ENCODE results near the gene PRKN.
"Not testable (repeated sequence)": the region's sequence is repeated elsewhere in the genome, so short reads cannot be mapped to it uniquely, and the experiment has no call there.

The PRKN gene

GRCh38 chr6:162395181-162395580 lies 332.4 kb downstream of the PRKN start:
- DNase-seq (ENCODE audit: low spot score): no peak
- TF ChIP-seq, protein P1, sequence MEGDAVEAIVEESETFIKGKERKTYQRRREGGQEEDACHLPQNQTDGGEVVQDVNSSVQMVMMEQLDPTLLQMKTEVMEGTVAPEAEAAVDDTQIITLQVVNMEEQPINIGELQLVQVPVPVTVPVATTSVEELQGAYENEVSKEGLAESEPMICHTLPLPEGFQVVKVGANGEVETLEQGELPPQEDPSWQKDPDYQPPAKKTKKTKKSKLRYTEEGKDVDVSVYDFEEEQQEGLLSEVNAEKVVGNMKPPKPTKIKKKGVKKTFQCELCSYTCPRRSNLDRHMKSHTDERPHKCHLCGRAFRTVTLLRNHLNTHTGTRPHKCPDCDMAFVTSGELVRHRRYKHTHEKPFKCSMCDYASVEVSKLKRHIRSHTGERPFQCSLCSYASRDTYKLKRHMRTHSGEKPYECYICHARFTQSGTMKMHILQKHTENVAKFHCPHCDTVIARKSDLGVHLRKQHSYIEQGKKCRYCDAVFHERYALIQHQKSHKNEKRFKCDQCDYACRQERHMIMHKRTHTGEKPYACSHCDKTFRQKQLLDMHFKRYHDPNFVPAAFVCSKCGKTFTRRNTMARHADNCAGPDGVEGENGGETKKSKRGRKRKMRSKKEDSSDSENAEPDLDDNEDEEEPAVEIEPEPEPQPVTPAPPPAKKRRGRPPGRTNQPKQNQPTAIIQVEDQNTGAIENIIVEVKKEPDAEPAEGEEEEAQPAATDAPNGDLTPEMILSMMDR (IDR thresholded peaks at IDR 0.05; ENCODE audit: extremely low read depth, insufficient read depth, missing control alignments): no peak
- in situ Hi-C loops (cut with MboI; ENCODE audit: low pct_unique_long_range_greater_than_20kb, low sequenced_read_pairs, unreplicated experiment): no loop called here

GRCh38 chr6:162390961-162391811 lies 336.4 kb downstream of the PRKN start:
- in situ Hi-C loops (cut with MboI; ENCODE audit: low pct_unique_long_range_greater_than_20kb, low sequenced_read_pairs, unreplicated experiment); DNase-seq (ENCODE audit: low spot score): not testable (repeated sequence)

DNA sequence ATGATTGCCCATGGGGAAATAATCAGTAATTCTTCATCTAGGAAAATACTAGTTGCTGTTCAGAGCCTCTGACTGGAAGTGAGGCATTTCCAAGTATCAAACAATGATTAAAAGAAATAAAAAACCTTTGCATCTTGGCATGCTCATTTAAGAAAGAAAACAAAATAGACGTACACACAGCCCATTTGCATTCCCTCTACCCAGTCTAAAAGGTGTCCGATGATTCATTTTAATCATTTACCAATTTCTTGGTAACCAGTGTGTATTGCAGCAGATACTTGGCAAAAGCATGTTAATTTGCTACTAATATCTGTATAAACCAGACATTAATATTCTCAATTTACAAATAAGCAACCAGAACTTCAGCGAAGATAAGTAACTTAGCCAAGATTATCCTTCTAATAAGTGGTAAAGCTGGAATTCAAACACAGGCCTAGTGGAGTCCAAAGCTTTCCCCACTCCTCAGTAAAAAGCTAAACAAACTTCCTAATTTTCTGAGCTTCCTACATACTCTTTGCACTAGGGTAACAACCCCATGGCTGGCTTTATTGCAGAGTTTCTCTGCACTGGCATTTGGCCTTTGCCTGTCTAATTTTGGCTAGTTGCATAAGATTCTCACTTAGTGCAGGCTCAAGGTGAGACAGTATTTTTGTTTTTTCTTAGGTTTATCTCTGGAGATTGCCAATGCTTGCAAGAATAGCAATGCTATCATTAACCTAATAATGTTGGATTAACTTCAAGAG lies 338.1 kb downstream of the PRKN start:
- no peak for DNase-seq (ENCODE audit: low spot score)
- TF ChIP-seq, protein P1 (IDR thresholded peaks at IDR 0.05; ENCODE audit: extremely low read depth, insufficient read depth, missing control alignments): no peak
- in situ Hi-C loops (cut with MboI; ENCODE audit: low pct_unique_long_range_greater_than_20kb, low sequenced_read_pairs, unreplicated experiment): no loop called here

DNA sequence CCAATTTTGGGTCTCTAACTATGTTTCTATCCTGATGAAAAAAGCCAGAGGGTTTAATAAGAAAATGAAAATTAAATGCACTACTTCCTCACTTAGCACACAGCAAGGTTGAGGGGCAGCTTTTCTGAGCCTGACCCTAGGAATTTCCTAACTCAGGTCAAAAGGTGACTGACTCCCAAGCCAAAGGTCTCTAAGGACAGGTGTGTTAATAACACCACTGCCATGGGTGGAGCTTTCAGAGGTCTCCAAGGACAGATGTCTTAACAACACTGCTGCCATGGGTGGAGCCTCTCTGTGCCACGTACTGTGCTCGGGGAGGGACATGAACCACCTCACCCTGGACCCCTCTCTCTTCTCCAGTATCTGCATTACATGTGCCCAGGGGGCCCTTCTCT lies 339.2 kb downstream of the PRKN start:
- in situ Hi-C loops (cut with MboI; ENCODE audit: low pct_unique_long_range_greater_than_20kb, low sequenced_read_pairs, unreplicated experiment): no loop called here
- TF ChIP-seq, protein P1 (IDR thresholded peaks at IDR 0.05; ENCODE audit: extremely low read depth, insufficient read depth, missing control alignments): no peak
- DNase-seq (ENCODE audit: low spot score): no peak

- DNase-seq (ENCODE audit: low spot score): no peak
- in situ Hi-C loops (cut with MboI; ENCODE audit: low pct_unique_long_range_greater_than_20kb, low sequenced_read_pairs, unreplicated experiment): no loop called here
- TF ChIP-seq, protein P1 (IDR thresholded peaks at IDR 0.05; ENCODE audit: extremely low read depth, insufficient read depth, missing control alignments): no peak
Observed at GRCh38 chr6:162387718-162388382, 339.7 kb downstream of the PRKN start.

GRCh38 chr6:162385980-162386379 lies 341.6 kb downstream of the PRKN start:
- DNase-seq (ENCODE audit: low spot score): no peak
- in situ Hi-C loops (cut with MboI; ENCODE audit: low pct_unique_long_range_greater_than_20kb, low sequenced_read_pairs, unreplicated experiment): no loop called here
- TF ChIP-seq, protein P1 (IDR thresholded peaks at IDR 0.05; ENCODE audit: extremely low read depth, insufficient read depth, missing control alignments): no peak
